ENCODE measurements around the gene DDX31. TPM values are rescaled to one million over a fixed set of nuclear protein-coding genes. Genes with fewer than 3 reads are reported as not detected.

Gene DDX31
- total and polyA plus RNA-seq, 9 of the 15 experiments (the other 6 are each of a cell fraction or from before 2014, with no cell fraction given): 11.9 to 24.6 (median 22.2) TPM

DNA sequence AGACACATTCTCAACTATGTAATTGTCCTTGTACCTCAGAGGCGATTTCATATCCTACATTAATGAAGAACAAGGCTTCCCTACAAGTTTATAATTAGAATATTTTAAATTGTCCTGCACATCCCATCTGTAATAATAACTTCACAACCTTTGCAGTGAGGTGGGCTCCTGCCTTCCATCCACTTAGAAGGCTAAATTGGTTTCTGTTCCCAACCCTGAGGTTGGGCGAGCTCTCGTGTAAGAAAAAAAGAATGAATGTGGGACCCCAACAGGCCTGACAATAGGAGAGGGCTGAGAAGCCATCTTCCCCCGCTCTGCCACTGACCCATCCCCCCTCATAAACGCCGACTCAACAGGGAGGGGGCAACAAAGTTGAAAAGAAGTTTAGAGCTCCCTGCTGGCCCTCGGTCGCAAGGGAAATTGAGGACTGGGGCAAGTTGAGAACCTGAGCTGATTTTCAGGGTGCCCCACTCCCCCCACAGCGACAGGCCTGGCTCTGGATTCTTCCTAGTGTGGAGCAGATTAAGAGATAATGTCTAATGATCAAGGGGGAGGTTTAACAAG is 78.0 kb downstream of the DDX31 start:
- Histone ChIP-seq H3K9me3 (replicated peaks; ENCODE audit: control insufficient read depth, insufficient read depth, low read depth, low read length) (no peaks in the 10 kb centered on the region), H4K20me1 (replicated peaks; ENCODE audit: control insufficient read depth, insufficient read depth, low read length) (peaks cover 7% of the 10 kb centered on the region; the same call in 1 of the 2 replicates), H3K9me1 (ENCODE audit: control insufficient read depth, insufficient read depth, low read length) (no peaks in the 10 kb centered on the region), H3K27me3 (ENCODE audit: control insufficient read depth in 2 of 2, insufficient read depth in 2 of 2, low read length in 2 of 2) (peaks cover 0 to 7% of the 10 kb centered on the region in 2 experiments; a peak in 1 of 5 replicates), H3K4me1 (replicated peaks in 1 of 2; ENCODE audit: control insufficient read depth in 2 of 2, insufficient read depth in 2 of 2, low read length in 2 of 2) (peaks cover 0 to 5% of the 10 kb centered on the region in 2 experiments; a peak in 2 of 5 replicates), H3K4me2 (ENCODE audit: insufficient read depth, low read length) (no peak overlapping the region), H3K27ac (ENCODE audit: extremely low read depth, low read depth, low read length) (no peak overlapping the region), H3K36me3 (ENCODE audit: control insufficient read depth, insufficient read depth, low read length) (peaks cover 31% of the 10 kb centered on the region; the same call in 1 of the 3 replicates), H2AFZ (ENCODE audit: low read depth, low read length) (no peak overlapping the region), H3K79me2 (ENCODE audit: control insufficient read depth, insufficient read depth, low read length) (no peaks in the 10 kb centered on the region), H3K9ac (ENCODE audit: insufficient read depth in 1 of 2, low read depth in 2 of 2, low read length in 2 of 2) (no peak overlapping the region), H3K4me3 (no peak overlapping the region)
- TF ChIP-seq PPARD (CRISPR knock-in tag; IDR thresholded peaks at IDR 0.05) (no peak), ZNF253 (CRISPR knock-in tag; conservative IDR thresholded peaks at IDR 0.05) (no peak), GTF2F1 (IDR thresholded peaks at IDR 0.05; ENCODE audit: low read depth, low read length) (no peak), NFATC3 (IDR thresholded peaks at IDR 0.05) (no peak), ZKSCAN8 (CRISPR knock-in tag; IDR thresholded peaks at IDR 0.05) (no peak), NFIC (IDR thresholded peaks at IDR 0.05) (no peak), ZFP30 (CRISPR knock-in tag; IDR thresholded peaks at IDR 0.05; ENCODE audit: borderline replicate concordance) (no peak), ZNF77 (CRISPR knock-in tag; IDR thresholded peaks at IDR 0.05) (no peak), HDAC8 (tag; IDR thresholded peaks at IDR 0.05) (no peak), LARP7 (IDR thresholded peaks at IDR 0.05) (no peak)
- TF ChIP-seq, protein P1, sequence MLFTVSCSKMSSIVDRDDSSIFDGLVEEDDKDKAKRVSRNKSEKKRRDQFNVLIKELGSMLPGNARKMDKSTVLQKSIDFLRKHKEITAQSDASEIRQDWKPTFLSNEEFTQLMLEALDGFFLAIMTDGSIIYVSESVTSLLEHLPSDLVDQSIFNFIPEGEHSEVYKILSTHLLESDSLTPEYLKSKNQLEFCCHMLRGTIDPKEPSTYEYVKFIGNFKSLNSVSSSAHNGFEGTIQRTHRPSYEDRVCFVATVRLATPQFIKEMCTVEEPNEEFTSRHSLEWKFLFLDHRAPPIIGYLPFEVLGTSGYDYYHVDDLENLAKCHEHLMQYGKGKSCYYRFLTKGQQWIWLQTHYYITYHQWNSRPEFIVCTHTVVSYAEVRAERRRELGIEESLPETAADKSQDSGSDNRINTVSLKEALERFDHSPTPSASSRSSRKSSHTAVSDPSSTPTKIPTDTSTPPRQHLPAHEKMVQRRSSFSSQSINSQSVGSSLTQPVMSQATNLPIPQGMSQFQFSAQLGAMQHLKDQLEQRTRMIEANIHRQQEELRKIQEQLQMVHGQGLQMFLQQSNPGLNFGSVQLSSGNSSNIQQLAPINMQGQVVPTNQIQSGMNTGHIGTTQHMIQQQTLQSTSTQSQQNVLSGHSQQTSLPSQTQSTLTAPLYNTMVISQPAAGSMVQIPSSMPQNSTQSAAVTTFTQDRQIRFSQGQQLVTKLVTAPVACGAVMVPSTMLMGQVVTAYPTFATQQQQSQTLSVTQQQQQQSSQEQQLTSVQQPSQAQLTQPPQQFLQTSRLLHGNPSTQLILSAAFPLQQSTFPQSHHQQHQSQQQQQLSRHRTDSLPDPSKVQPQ (CRISPR knock-in tag; IDR thresholded peaks at IDR 0.05; ENCODE audit: borderline replicate concordance): no peak
- TF ChIP-seq, protein P2, sequence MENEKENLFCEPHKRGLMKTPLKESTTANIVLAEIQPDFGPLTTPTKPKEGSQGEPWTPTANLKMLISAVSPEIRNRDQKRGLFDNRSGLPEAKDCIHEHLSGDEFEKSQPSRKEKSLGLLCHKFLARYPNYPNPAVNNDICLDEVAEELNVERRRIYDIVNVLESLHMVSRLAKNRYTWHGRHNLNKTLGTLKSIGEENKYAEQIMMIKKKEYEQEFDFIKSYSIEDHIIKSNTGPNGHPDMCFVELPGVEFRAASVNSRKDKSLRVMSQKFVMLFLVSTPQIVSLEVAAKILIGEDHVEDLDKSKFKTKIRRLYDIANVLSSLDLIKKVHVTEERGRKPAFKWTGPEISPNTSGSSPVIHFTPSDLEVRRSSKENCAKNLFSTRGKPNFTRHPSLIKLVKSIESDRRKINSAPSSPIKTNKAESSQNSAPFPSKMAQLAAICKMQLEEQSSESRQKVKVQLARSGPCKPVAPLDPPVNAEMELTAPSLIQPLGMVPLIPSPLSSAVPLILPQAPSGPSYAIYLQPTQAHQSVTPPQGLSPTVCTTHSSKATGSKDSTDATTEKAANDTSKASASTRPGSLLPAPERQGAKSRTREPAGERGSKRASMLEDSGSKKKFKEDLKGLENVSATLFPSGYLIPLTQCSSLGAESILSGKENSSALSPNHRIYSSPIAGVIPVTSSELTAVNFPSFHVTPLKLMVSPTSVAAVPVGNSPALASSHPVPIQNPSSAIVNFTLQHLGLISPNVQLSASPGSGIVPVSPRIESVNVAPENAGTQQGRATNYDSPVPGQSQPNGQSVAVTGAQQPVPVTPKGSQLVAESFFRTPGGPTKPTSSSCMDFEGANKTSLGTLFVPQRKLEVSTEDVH (IDR thresholded peaks at IDR 0.05; ENCODE audit: low read depth, partially characterized antibody): no peak
- ATAC-seq: no peak
- no peak for DNase-seq (ENCODE audit: extremely low read depth in 1 of 4, low spot score in 3 of 4)
- ChIA-PET CTCF (ENCODE audit: low intra/inter-chr PET ratio) (no interaction called here), POLR2A (no interaction called here)
- FAIRE-seq: no peak
- intact Hi-C loops (cut with micrococcal nuclease): no loop called here
- in situ Hi-C loops (cut with MboI): no loop called here
- WGBS (ENCODE audit: insufficient coverage, low coverage, missing lambda C conversion rate): 61% methylated on average over 9 of the region's 9 CpGs
- BruUV-seq (replicated peaks): no TSS peak
